Measurements from ENCODE around the gene PSD4. TPM values are rescaled to one million over a fixed set of nuclear protein-coding genes. Genes with fewer than 3 reads are reported as not detected.

Gene PSD4
- total RNA-seq, 2 experiments from 2014 or later = 394 to 404 TPM

GRCh38 chr2:113220970-113221708 lies 47.4 kb downstream of the PSD4 start:
- CTCF ChIA-PET = interaction anchor here (1.0 to 3.9 kb wide), 6 partner anchors 17 to 169 kb away, joined by 4 to 19 read pairs (median 6); no protein-coding TSS in a partner anchor
- Mint-ChIP-seq H3K4me3 (no peak overlapping the region), H3K9me3 (ENCODE audit: insufficient read depth) (no peaks in the 10 kb centered on the region), H3K27me3 (ENCODE audit: low read depth) (peaks cover 5% of the 10 kb centered on the region), H3K36me3 (ENCODE audit: low read depth) (no peaks in the 10 kb centered on the region), H3K27ac (no peak overlapping the region), H3K4me1 (ENCODE audit: low read depth) (peaks cover 31% of the 10 kb centered on the region)
- DNase-seq (no peak), ATAC-seq (no peak)
- POLR2A ChIA-PET = interaction anchor here (0.6 to 1.0 kb wide), 2 partner anchors 168 to 218 kb away, joined by 3 read pairs; no protein-coding TSS in a partner anchor

GRCh38 chr2:113221846-113222245 lies 48.1 kb downstream of the PSD4 start:
- no peaks in the 10 kb centered on the region for H3K9me3 Mint-ChIP-seq (ENCODE audit: insufficient read depth)
- H3K36me3 Mint-ChIP-seq (ENCODE audit: low read depth) = no peaks in the 10 kb centered on the region
- POLR2A ChIA-PET = interaction anchor here (1.7 kb wide), 1 partner anchor 15 kb away, joined by 4 read pairs; no protein-coding TSS in a partner anchor
- H3K27ac Mint-ChIP-seq = no peak overlapping the region
- H3K27me3 Mint-ChIP-seq (ENCODE audit: low read depth) = peaks cover 5% of the 10 kb centered on the region
- no peak for DNase-seq
- no peak for ATAC-seq
- CTCF ChIA-PET = interaction anchor here (1.0 to 3.9 kb wide), 5 partner anchors 18 to 168 kb away, joined by 4 to 19 read pairs (median 7); no protein-coding TSS in a partner anchor
- H3K4me1 Mint-ChIP-seq (ENCODE audit: low read depth) = peaks cover 27% of the 10 kb centered on the region
- no peak overlapping the region for H3K4me3 Mint-ChIP-seq

GRCh38 chr2:113223813-113224212 lies 50.0 kb downstream of the PSD4 start:
- Mint-ChIP-seq H3K9me3 (ENCODE audit: insufficient read depth) (no peaks in the 10 kb centered on the region), H3K27me3 (ENCODE audit: low read depth) (peaks cover 5% of the 10 kb centered on the region), H3K4me1 (ENCODE audit: low read depth) (peaks cover 25% of the 10 kb centered on the region), H3K27ac (no peak overlapping the region), H3K36me3 (ENCODE audit: low read depth) (no peaks in the 10 kb centered on the region), H3K4me3 (no peak overlapping the region)
- ATAC-seq (no peak), DNase-seq (no peak)
- POLR2A ChIA-PET = no interaction called here
- CTCF ChIA-PET = no interaction called here

- Mint-ChIP-seq H3K27ac (no peak overlapping the region), H3K36me3 (ENCODE audit: low read depth) (no peaks in the 10 kb centered on the region), H3K4me3 (no peak overlapping the region), H3K9me3 (ENCODE audit: insufficient read depth) (no peaks in the 10 kb centered on the region), H3K27me3 (ENCODE audit: low read depth) (peaks cover 5% of the 10 kb centered on the region), H3K4me1 (ENCODE audit: low read depth) (peaks cover 28% of the 10 kb centered on the region)
- ChIA-PET POLR2A (interaction anchor here (0.6 kb wide), 1 partner anchor 9 kb away, joined by 4 read pairs; no protein-coding TSS in a partner anchor), CTCF (no interaction called here)
- no peak for ATAC-seq
- no peak for DNase-seq
Observed at GRCh38 chr2:113224647-113225236, 51.0 kb downstream of the PSD4 start.

GRCh38 chr2:113225263-113226259 lies 51.8 kb downstream of the PSD4 start:
- H3K36me3 Mint-ChIP-seq (ENCODE audit: low read depth) = no peaks in the 10 kb centered on the region
- no peak overlapping the region for H3K4me3 Mint-ChIP-seq
- CTCF ChIA-PET = interaction anchor here (1.1 to 1.2 kb wide), 2 partner anchors 145 to 165 kb away, joined by 3 to 4 read pairs; no protein-coding TSS in a partner anchor
- peaks cover 32% of the 10 kb centered on the region for H3K4me1 Mint-ChIP-seq (ENCODE audit: low read depth)
- DNase-seq = no peak
- H3K27me3 Mint-ChIP-seq (ENCODE audit: low read depth) = peaks cover 3% of the 10 kb centered on the region
- ATAC-seq = no peak
- H3K27ac Mint-ChIP-seq = no peak overlapping the region
- no peaks in the 10 kb centered on the region for H3K9me3 Mint-ChIP-seq (ENCODE audit: insufficient read depth)
- POLR2A ChIA-PET = no interaction called here

GRCh38 chr2:113226462-113226861 lies 52.7 kb downstream of the PSD4 start:
- Mint-ChIP-seq H3K9me3 (ENCODE audit: insufficient read depth) (no peaks in the 10 kb centered on the region), H3K27me3 (ENCODE audit: low read depth) (peaks cover 2% of the 10 kb centered on the region), H3K4me3 (no peak overlapping the region), H3K27ac (no peak overlapping the region), H3K36me3 (ENCODE audit: low read depth) (no peaks in the 10 kb centered on the region), H3K4me1 (ENCODE audit: low read depth) (peaks cover 41% of the 10 kb centered on the region)
- POLR2A ChIA-PET = no interaction called here
- CTCF ChIA-PET = interaction anchor here (1.1 to 2.2 kb wide), 4 partner anchors 11 to 164 kb away, joined by 3 to 11 read pairs (median 4); no protein-coding TSS in a partner anchor
- DNase-seq = no peak
- no peak for ATAC-seq

- Mint-ChIP-seq H3K4me3 (no peak overlapping the region), H3K9me3 (ENCODE audit: insufficient read depth) (no peaks in the 10 kb centered on the region), H3K4me1 (ENCODE audit: low read depth) (peaks cover 41% of the 10 kb centered on the region), H3K36me3 (ENCODE audit: low read depth) (no peaks in the 10 kb centered on the region), H3K27me3 (ENCODE audit: low read depth) (peaks cover 4% of the 10 kb centered on the region), H3K27ac (no peak overlapping the region)
- POLR2A ChIA-PET = no interaction called here
- DNase-seq (no peak), ATAC-seq (peak; percentile 14)
- CTCF ChIA-PET = interaction anchor here (1.0 to 2.2 kb wide), 5 partner anchors 10 to 89 kb away, joined by 3 to 11 read pairs (median 3); no protein-coding TSS in a partner anchor
Observed at GRCh38 chr2:113227290-113227689, 53.5 kb downstream of the PSD4 start.

GRCh38 chr2:113227698-113228097 lies 53.9 kb downstream of the PSD4 start:
- ATAC-seq (peak; percentile 48), DNase-seq (peak; percentile 38)
- Mint-ChIP-seq H3K36me3 (ENCODE audit: low read depth) (no peaks in the 10 kb centered on the region), H3K27me3 (ENCODE audit: low read depth) (peaks cover 4% of the 10 kb centered on the region), H3K27ac (peak overlapping the region; percentile 5), H3K4me1 (ENCODE audit: low read depth) (peaks cover 41% of the 10 kb centered on the region), H3K4me3 (no peak overlapping the region), H3K9me3 (ENCODE audit: insufficient read depth) (no peaks in the 10 kb centered on the region)
- ChIA-PET POLR2A (no interaction called here), CTCF (interaction anchor here (1.0 to 2.2 kb wide), 5 partner anchors 10 to 89 kb away, joined by 3 to 11 read pairs (median 3); no protein-coding TSS in a partner anchor)

- ATAC-seq = no peak
- Mint-ChIP-seq H3K9me3 (ENCODE audit: insufficient read depth) (no peaks in the 10 kb centered on the region), H3K36me3 (ENCODE audit: low read depth) (no peaks in the 10 kb centered on the region), H3K27ac (peak overlapping the region; percentile 5), H3K4me1 (ENCODE audit: low read depth) (peaks cover 41% of the 10 kb centered on the region), H3K27me3 (ENCODE audit: low read depth) (peaks cover 4% of the 10 kb centered on the region), H3K4me3 (no peak overlapping the region)
- no peak for DNase-seq
- ChIA-PET CTCF (interaction anchor here (1.2 to 2.2 kb wide), 3 partner anchors 11 to 90 kb away, joined by 3 to 11 read pairs (median 4); no protein-coding TSS in a partner anchor), POLR2A (no interaction called here)
Observed at GRCh38 chr2:113228351-113228750, 54.6 kb downstream of the PSD4 start.

- H3K9me3 Mint-ChIP-seq (ENCODE audit: insufficient read depth) = no peaks in the 10 kb centered on the region
- no peak overlapping the region for H3K4me3 Mint-ChIP-seq
- peaks cover 4% of the 10 kb centered on the region for H3K27me3 Mint-ChIP-seq (ENCODE audit: low read depth)
- POLR2A ChIA-PET = no interaction called here
- peaks cover 41% of the 10 kb centered on the region for H3K4me1 Mint-ChIP-seq (ENCODE audit: low read depth)
- CTCF ChIA-PET = interaction anchor here (0.8 to 3.2 kb wide), 4 partner anchors 20 to 149 kb away, joined by 3 to 20 read pairs (median 7); no protein-coding TSS in a partner anchor
- no peak overlapping the region for H3K27ac Mint-ChIP-seq
- ATAC-seq (no peak), DNase-seq (no peak)
- H3K36me3 Mint-ChIP-seq (ENCODE audit: low read depth) = no peaks in the 10 kb centered on the region
Observed at GRCh38 chr2:113228991-113229716, 55.4 kb downstream of the PSD4 start.
